ENCODE data around the gene SDHAF3.

DNA sequence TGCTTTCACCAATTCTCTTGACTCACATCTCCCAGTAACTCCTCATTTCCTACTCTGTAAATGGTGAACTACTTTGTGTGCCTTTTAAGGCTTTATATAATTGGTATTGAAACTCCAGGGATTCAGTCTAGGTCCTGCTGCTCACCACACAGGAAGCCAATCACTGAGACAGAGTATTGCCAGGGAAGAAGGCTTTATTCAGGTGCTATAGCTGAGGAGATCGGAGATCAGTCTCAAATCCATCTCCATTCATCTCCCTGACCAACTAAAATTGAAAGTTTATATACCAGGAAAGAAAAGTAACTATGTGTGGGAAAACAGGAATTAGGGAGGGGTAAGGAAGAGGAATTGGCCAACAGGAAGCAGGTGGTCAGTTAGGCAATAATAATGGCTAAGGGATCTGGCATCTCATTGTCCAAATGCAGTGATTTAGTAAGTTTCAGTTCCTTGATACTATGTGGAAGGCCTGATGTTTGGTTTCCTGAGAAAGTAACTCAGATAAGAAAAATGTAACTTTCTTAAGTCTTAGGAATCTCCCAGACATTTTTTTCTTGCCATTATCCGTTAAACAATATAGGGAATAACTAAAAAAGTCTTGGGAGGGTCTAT lies 10.2 kb upstream of the SDHAF3 start:
- TF ChIP-seq, protein P1, sequence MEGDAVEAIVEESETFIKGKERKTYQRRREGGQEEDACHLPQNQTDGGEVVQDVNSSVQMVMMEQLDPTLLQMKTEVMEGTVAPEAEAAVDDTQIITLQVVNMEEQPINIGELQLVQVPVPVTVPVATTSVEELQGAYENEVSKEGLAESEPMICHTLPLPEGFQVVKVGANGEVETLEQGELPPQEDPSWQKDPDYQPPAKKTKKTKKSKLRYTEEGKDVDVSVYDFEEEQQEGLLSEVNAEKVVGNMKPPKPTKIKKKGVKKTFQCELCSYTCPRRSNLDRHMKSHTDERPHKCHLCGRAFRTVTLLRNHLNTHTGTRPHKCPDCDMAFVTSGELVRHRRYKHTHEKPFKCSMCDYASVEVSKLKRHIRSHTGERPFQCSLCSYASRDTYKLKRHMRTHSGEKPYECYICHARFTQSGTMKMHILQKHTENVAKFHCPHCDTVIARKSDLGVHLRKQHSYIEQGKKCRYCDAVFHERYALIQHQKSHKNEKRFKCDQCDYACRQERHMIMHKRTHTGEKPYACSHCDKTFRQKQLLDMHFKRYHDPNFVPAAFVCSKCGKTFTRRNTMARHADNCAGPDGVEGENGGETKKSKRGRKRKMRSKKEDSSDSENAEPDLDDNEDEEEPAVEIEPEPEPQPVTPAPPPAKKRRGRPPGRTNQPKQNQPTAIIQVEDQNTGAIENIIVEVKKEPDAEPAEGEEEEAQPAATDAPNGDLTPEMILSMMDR (IDR thresholded peaks at IDR 0.05 in 8 of 11, conservative IDR thresholded peaks at IDR 0.05 in 3 of 11) = no peak
- no peak for TF ChIP-seq POLR2A (IDR thresholded peaks at IDR 0.05)
- no peak for TF ChIP-seq POLR2AphosphoS5 (IDR thresholded peaks at IDR 0.05)
